GM13976 (cell line): Measurements from ENCODE around the gene FNIP2.
"Not testable (repeated sequence)": the region's sequence is repeated elsewhere in the genome, so short reads cannot be mapped to it uniquely, and the experiment has no call there.

Experiments used
- DNase-seq: peaks from one replicate; pipeline ENCODE4 v3.0.0; 2012; ENCODE audit warnings: low spot score
- CTCF ChIP-seq: IDR thresholded peaks from 2 replicates; pipeline ENCODE4 v1.5.1; 2012; ENCODE audit warnings: borderline replicate concordance, mild to moderate bottlenecking; ENCODE audit not compliant: insufficient read depth; ENCODE audit errors: extremely low read depth, missing control alignments, control extremely low read depth
- in situ Hi-C: fragments of 300-500 bp; cut with MboI; formaldehyde crosslinking; loops from one replicate; pipeline ENCODE4 v1.12.0; 2022; ENCODE audit warnings: low sequenced_read_pairs, mixed read lengths, inconsistent platforms; ENCODE audit not compliant: unreplicated experiment

Gene FNIP2

GRCh38 chr4:158912390-158912789 lies 143.6 kb downstream of the FNIP2 start:
- in situ Hi-C loops, result no loop called here
- TF ChIP-seq CTCF, result no peak
- no peak for DNase-seq

GRCh38 chr4:158912806-158913205 lies 144.0 kb downstream of the FNIP2 start:
- TF ChIP-seq CTCF, result no peak
- in situ Hi-C loops, result no loop called here
- no peak for DNase-seq

- in situ Hi-C loops, result no loop called here
- no peak for DNase-seq
- no peak for TF ChIP-seq CTCF
These were observed 144.9 kb downstream of the FNIP2 start for GRCh38 chr4:158913766-158914165.

- DNase-seq, result no peak
- TF ChIP-seq CTCF, result no peak
- in situ Hi-C loops, result no loop called here
These were observed 145.4 kb downstream of the FNIP2 start for GRCh38 chr4:158914218-158914617.

GRCh38 chr4:158915683-158916241 lies 146.9 kb downstream of the FNIP2 start:
- in situ Hi-C loops, result no loop called here
- TF ChIP-seq CTCF, result no peak
- no peak for DNase-seq

- in situ Hi-C loops, DNase-seq: not testable (repeated sequence)
These were observed 151.7 kb downstream of the FNIP2 start for GRCh38 chr4:158920452-158920996.

GRCh38 chr4:158927774-158928173 lies 158.9 kb downstream of the FNIP2 start:
- in situ Hi-C loops, DNase-seq: not testable (repeated sequence)

GRCh38 chr4:158929939-158930638 lies 161.3 kb downstream of the FNIP2 start:
- in situ Hi-C loops, result no loop called here
- TF ChIP-seq CTCF, result no peak
- DNase-seq, result no peak
